Gastrocnemius medialis (tissue), 4 donors: ENCODE results near the gene SPPL3.

ENCODE experiments used
- CTCF ChIP-seq, 5 experiments: fragments of 450-650 bp in 3 of 5; fragments of 200-600 bp in 2 of 5; sonication (generic) in 2 of 5; IDR thresholded peaks in 4 of 5; conservative IDR thresholded peaks in 1 of 5; 1 replicate in 4 of 5; 2 replicates in 1 of 5; pipeline ENCODE4 v1.5.1; 2016 to 2019; ENCODE audit warnings: antibody characterized with exemption in 5 of 5, mild to moderate bottlenecking in 3 of 5, moderate library complexity in 3 of 5
- POLR2A ChIP-seq, 2 donors: fragments of 450-650 bp; IDR thresholded peaks; one replicate each; pipeline ENCODE4 v1.6.1; 2017; ENCODE audit warnings: antibody characterized with exemption in 2 of 2, mild to moderate bottlenecking in 2 of 2, moderate library complexity in 2 of 2

GRCh38 chr12:120735181-120735580 is 169.0 kb downstream of the SPPL3 start:
- TF ChIP-seq CTCF (IDR thresholded peaks at IDR 0.05 in 4 of 5, conservative IDR thresholded peaks at IDR 0.05 in 1 of 5) = no peak
- no peak for TF ChIP-seq POLR2A (IDR thresholded peaks at IDR 0.05)
